PFSK-1 (cell line): ENCODE results near the gene RPS6KA2.

ENCODE experiments used
- FOXP2 ChIP-seq: optimal IDR thresholded peaks from 2 replicates; pipeline ENCODE3; 2011; ENCODE audit warnings: borderline replicate concordance, control low read depth, inconsistent platforms; ENCODE audit not compliant: insufficient read depth; ENCODE audit errors: extremely low read length, extremely low read depth
- POLR2AphosphoS5 ChIP-seq: IDR thresholded peaks from 2 replicates; pipeline ENCODE4 v1.6.1; 2012; ENCODE audit warnings: low read depth, mild to moderate bottlenecking, control low read depth, low read length, moderate library complexity
- SIN3A ChIP-seq: IDR thresholded peaks from 2 replicates; pipeline ENCODE4 v1.6.1; 2012; ENCODE audit warnings: mild to moderate bottlenecking, low read length, moderate library complexity, borderline replicate concordance; ENCODE audit not compliant: insufficient read depth
- TAF1 ChIP-seq: IDR thresholded peaks from 2 replicates; pipeline ENCODE4 v1.6.1; 2012; ENCODE audit warnings: low read length, control low read depth, borderline replicate concordance; ENCODE audit not compliant: insufficient read depth
- TF ChIP-seq, protein P1 (sequence below), 2 experiments: IDR thresholded peaks; 2 replicates each; pipeline versions ENCODE4 v1.6.1 to v1.8.0; 2011 to 2012; ENCODE audit warnings: low read depth in 2 of 2, low read length in 2 of 2, control low read depth in 1 of 2, inconsistent platforms in 1 of 2, mild to moderate bottlenecking in 1 of 2, moderate library complexity in 1 of 2; ENCODE audit not compliant: insufficient read depth in 1 of 2

DNA sequence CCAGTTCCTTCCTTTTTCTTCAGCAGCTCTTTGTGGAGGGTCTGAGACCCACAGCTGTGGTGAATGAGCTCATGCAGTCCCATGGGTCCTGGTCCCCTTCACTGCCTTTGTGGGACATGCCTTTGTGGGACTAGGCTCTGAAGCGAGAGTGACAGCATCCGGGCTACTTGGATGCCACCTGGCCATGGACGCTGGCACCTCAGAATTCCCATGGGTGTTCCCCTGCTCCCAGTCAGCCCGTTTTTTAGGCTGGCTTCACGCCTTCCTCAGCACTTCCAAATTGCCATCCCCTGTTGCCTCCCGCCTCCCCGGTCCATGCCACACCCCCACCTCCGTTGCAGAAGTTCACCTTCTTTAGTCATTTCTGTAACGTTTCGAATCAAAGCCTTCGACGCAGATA is 85.7 kb downstream of the RPS6KA2 start:
- TF ChIP-seq TAF1 (no peak), POLR2AphosphoS5 (no peak), FOXP2 (no peak), SIN3A (no peak)
- TF ChIP-seq, protein P1, sequence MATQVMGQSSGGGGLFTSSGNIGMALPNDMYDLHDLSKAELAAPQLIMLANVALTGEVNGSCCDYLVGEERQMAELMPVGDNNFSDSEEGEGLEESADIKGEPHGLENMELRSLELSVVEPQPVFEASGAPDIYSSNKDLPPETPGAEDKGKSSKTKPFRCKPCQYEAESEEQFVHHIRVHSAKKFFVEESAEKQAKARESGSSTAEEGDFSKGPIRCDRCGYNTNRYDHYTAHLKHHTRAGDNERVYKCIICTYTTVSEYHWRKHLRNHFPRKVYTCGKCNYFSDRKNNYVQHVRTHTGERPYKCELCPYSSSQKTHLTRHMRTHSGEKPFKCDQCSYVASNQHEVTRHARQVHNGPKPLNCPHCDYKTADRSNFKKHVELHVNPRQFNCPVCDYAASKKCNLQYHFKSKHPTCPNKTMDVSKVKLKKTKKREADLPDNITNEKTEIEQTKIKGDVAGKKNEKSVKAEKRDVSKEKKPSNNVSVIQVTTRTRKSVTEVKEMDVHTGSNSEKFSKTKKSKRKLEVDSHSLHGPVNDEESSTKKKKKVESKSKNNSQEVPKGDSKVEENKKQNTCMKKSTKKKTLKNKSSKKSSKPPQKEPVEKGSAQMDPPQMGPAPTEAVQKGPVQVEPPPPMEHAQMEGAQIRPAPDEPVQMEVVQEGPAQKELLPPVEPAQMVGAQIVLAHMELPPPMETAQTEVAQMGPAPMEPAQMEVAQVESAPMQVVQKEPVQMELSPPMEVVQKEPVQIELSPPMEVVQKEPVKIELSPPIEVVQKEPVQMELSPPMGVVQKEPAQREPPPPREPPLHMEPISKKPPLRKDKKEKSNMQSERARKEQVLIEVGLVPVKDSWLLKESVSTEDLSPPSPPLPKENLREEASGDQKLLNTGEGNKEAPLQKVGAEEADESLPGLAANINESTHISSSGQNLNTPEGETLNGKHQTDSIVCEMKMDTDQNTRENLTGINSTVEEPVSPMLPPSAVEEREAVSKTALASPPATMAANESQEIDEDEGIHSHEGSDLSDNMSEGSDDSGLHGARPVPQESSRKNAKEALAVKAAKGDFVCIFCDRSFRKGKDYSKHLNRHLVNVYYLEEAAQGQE (IDR thresholded peaks at IDR 0.05; ENCODE audit: insufficient read depth in 1 of 2, low read depth in 2 of 2, low read length in 2 of 2) = no peak
